GM13976 (cell line): ENCODE data around the gene STARD3.

Experiments
- DNase-seq: peaks from one replicate; pipeline ENCODE4 v3.0.0; 2012; ENCODE audit warnings: low spot score
- in situ Hi-C: fragments of 300-500 bp; cut with MboI; formaldehyde crosslinking; loops from one replicate; pipeline ENCODE4 v1.12.0; 2022; ENCODE audit warnings: low sequenced_read_pairs, mixed read lengths, inconsistent platforms; ENCODE audit not compliant: unreplicated experiment
- TF ChIP-seq, protein P1 (sequence below): IDR thresholded peaks from 2 replicates; pipeline ENCODE4 v1.5.1; 2012; ENCODE audit warnings: borderline replicate concordance, mild to moderate bottlenecking; ENCODE audit not compliant: insufficient read depth; ENCODE audit errors: extremely low read depth, missing control alignments, control extremely low read depth

The STARD3 gene

DNA sequence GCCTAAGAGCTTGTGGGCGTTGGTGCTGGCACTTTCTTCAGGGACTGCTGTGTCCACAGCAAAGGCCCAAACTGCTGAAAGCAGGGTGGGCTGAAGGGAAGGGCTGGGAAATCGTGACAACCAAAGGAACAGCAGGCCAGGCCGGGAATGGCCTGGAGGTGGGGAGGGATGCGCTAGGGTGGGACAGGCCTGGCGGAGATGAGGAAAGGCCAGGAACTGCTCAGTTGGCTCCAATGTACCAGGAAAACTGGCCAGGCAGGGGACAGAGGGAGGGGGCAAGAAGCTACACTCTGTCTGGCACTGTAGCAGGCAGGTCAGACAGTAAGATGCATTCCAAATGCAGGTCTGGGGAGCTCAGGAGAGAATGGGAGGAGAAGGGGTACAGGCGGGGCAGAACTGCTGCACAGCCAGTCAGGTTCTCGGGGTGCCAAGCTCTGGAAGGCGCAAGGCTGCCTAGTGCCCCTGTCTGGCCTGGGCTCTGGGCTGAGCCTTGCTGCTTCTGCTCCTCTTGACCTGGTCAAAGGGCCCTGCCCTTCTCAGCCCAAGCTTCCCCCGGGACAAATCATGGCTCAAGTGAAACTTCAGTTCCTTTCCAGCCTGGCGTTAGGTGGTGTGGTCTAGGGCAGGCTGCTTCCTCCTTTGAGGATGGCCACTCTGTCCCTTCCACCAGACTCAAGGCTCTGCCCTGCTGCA is 38.6 kb downstream of the STARD3 start:
- TF ChIP-seq, protein P1, sequence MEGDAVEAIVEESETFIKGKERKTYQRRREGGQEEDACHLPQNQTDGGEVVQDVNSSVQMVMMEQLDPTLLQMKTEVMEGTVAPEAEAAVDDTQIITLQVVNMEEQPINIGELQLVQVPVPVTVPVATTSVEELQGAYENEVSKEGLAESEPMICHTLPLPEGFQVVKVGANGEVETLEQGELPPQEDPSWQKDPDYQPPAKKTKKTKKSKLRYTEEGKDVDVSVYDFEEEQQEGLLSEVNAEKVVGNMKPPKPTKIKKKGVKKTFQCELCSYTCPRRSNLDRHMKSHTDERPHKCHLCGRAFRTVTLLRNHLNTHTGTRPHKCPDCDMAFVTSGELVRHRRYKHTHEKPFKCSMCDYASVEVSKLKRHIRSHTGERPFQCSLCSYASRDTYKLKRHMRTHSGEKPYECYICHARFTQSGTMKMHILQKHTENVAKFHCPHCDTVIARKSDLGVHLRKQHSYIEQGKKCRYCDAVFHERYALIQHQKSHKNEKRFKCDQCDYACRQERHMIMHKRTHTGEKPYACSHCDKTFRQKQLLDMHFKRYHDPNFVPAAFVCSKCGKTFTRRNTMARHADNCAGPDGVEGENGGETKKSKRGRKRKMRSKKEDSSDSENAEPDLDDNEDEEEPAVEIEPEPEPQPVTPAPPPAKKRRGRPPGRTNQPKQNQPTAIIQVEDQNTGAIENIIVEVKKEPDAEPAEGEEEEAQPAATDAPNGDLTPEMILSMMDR, result no peak
- no peak for DNase-seq
- in situ Hi-C loops, result no loop called here

DNA sequence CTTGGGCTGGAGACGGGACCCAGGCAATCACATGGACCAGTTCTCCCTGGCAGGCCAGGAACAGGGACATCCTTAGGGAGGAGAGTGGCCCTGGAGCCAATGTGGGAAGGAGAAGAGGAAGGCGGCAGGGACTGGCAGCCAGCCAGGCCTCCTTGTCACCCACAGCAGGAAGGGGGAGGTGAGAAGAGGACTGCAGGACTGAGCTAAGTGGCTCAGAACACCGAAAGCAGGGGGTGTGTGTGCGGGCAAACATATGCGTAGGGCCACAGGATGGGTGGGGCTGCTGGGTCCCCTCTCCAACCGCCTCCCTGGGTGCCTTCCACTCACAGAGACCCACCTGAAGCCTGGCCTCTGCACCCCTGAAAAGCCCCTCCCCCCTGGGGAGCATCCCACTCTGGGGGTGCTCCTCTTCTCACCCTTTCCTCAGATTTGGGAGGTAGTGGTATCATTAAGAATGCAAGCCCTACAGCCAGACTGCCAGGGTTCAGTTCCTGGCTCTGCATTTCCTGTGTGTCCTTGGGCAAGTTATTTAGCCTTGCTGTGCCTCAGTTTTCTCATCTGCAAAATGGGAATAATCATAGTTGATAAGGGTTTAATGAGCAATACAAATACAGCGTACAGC is 39.4 kb downstream of the STARD3 start:
- DNase-seq, result peak; percentile 78
- TF ChIP-seq, protein P1, result no peak
- in situ Hi-C loops, result no loop called here

DNA sequence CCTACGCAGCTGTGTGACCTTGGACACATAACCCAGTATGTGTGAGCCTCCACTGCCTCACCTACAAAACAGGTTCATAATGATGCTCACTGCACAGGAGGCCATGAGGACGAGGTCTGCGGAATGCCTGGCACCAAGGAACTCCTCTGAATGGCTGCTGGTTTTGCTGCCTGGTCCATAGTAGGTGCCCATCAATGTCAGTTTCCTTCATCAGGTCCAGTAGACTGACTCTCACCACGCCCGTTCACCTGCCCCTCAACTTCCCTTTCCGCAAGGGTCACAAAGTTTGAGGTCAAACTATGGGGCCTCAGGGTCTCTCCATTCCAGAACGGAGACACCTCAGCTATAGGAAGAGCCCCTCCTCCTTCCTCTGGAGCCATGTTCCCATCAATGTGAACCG is 40.1 kb downstream of the STARD3 start:
- in situ Hi-C loops, result no loop called here
- DNase-seq, result no peak
- TF ChIP-seq, protein P1, result no peak

DNA sequence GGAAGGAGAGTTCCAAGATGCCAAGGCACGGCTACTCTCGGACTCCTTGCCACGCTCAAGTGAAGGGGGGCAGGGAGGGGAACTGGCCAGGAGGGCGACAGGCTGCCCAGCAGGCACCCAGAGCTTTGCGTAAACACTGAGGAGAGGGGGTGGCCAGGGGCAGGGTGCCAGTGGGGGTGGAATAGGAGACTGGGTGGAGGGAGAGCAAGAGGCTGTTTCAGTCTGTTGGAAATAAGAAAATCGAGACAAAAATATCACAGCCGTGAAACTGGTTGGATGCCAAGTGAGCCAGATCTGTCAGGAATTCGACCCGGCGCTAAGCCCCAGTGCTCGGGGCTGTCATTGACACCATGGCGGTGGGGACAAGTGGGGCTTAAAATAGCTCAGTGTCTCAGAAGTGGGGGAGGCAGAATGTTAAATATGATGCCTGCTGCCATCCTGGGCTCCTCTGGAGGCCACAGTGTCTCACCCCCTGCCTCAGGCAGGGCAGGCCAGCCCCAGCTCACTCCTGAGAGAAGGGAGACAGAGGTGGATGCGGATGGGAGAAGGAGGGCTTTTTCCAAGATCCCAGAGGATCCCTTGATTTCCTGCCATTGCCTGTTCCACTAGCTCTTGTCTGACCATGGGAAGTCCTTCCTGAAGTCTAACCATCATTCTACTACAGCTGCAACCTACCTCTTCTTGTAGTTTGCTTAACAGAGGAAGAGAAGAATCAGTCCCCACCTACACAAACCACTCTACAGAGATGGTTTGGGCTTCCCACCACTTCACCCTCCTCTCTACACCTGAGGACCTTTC is 40.8 kb downstream of the STARD3 start:
- TF ChIP-seq, protein P1, result no peak
- in situ Hi-C loops, result no loop called here
- no peak for DNase-seq

DNA sequence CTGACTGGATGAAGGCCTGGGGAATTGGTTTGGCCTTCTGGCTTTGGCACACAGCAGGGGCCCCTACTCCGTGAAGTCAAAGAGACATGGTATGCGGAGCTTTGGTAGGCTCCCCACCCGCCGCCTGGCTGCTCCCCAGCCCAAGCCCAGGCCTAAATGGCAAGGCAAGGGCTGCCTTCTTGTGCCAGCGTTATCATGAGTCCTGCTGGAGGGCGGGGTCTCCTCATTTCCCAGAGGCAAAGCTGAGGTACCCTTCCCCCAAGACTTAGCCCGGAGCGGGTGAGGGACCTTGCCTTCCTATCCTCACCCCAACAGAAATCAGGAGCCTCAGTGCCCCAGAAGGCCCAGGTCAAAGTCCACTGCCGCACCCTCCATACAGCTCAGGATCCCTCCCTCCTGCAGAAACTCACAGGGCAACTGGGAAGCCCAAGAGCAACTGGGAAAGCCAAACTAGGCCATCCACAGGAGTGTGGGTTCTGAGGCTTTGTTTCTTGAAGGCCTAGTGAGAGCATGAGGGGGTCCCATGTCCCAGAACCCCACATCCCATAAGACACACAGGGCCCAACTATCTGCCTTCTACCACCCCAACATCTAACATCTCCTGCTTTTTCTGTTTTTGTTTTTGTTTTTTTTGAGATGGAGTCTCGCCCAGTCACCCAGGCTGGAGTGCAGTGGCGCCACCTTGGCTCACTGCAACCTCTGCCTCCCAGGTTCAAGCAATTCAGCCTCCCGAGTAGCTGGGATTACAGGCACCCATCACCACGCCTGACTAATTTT is 41.6 kb downstream of the STARD3 start:
- TF ChIP-seq, protein P1, result no peak
- DNase-seq, result no peak
- in situ Hi-C loops, result no loop called here
